Thoracic aorta (tissue), 2 donors: Measurements from ENCODE around the gene SAMD11. TPM values are rescaled to one million over a fixed set of nuclear protein-coding genes. Genes with fewer than 3 reads are reported as not detected.

Source experiments
- ATAC-seq: fragments of 150-250 bp; one replicate; pipeline ENCODE4 v1.8.0; 2017; ENCODE audit warnings: low read depth; ENCODE audit not compliant: insufficient number of reproducible peaks, low FRiP score
- DNase-seq: peaks from one replicate; pipeline ENCODE4 v3.0.0-alpha.2; 2020; ENCODE audit warnings: low spot score
- H3K27ac ChIP-seq, 2 donors: fragments of 200-600 bp; sonication (generic); 1 replicate in 1 of 2; 2 replicates in 1 of 2; pipeline ENCODE4 v1.5.1; 2016; ENCODE audit warnings: mild to moderate bottlenecking in 2 of 2, moderate library complexity in 2 of 2
- H3K27me3 ChIP-seq: fragments of 200-600 bp; sonication (generic); replicated peaks from 2 replicates; pipeline ENCODE4 v1.6.0; 2016; ENCODE audit warnings: mild to moderate bottlenecking; ENCODE audit not compliant: insufficient read depth
- H3K36me3 ChIP-seq: fragments of 200-600 bp; sonication (generic); one replicate; pipeline ENCODE4 v1.5.1; 2016
- H3K4me1 ChIP-seq, 2 donors: fragments of 200-600 bp; sonication (generic); 1 replicate in 1 of 2; 2 replicates in 1 of 2; pipeline versions ENCODE4 v1.5.1 to v1.6.0; 2016; ENCODE audit warnings: low read depth in 2 of 2, mild to moderate bottlenecking in 1 of 2; ENCODE audit not compliant: control insufficient read depth in 1 of 2
- H3K4me3 ChIP-seq: fragments of 200-600 bp; sonication (generic); 2 replicates; pipeline ENCODE4 v1.5.1; 2016; ENCODE audit warnings: mild to moderate bottlenecking
- H3K9me3 ChIP-seq: fragments of 200-600 bp; sonication (generic); 2 replicates; pipeline ENCODE4 v1.5.1; 2016
- CTCF ChIP-seq: fragments of 200-600 bp; sonication (generic); IDR thresholded peaks from one replicate; pipeline ENCODE4 v1.5.1; 2019; ENCODE audit warnings: antibody characterized with exemption
- total RNA-seq, 2 donors: library from RNA; depleted of rRNA; stranded (reverse); fragments of >200 nt; gene quantifications; one replicate each; pipeline versions ENCODE4 v1.1.0 to v1.2.3, GENCODE V29; 2016

SAMD11 gene
- total RNA-seq, 2 donors from 2014 or later, result 10.2 to 18.8 TPM

GRCh38 chr1:927748-928147 is 4.0 kb downstream of the SAMD11 start:
- no peaks in the 10 kb centered on the region for H3K36me3 ChIP-seq
- ATAC-seq, result no peak
- H3K27me3 ChIP-seq, result no peaks in the 10 kb centered on the region

GRCh38 chr1:928825-929661 is 5.3 kb downstream of the SAMD11 start:
- no peak for DNase-seq

More at GRCh38 chr1:927748-928147, 4.0 kb downstream of the SAMD11 start:
- no peaks in the 10 kb centered on the region for H3K9me3 ChIP-seq
- no peak overlapping the region for H3K27ac ChIP-seq
- no peak for TF ChIP-seq CTCF
- no peak overlapping the region for H3K4me3 ChIP-seq
- peaks cover 5 to 28% of the 10 kb centered on the region in 2 donors for H3K4me1 ChIP-seq
- DNase-seq, result no peak

GRCh38 chr1:929712-930632 is 6.2 kb downstream of the SAMD11 start:
- H3K27me3 ChIP-seq, result no peaks in the 10 kb centered on the region
- H3K4me1 ChIP-seq, result peaks cover 0 to 12% of the 10 kb centered on the region in 2 donors
- no peaks in the 10 kb centered on the region for H3K36me3 ChIP-seq
- no peak overlapping the region for H3K4me3 ChIP-seq
- no peaks in the 10 kb centered on the region for H3K9me3 ChIP-seq
- TF ChIP-seq CTCF, result no peak
- DNase-seq (no peak), ATAC-seq (no peak)
- no peak overlapping the region for H3K27ac ChIP-seq

More at GRCh38 chr1:928825-929661, 5.3 kb downstream of the SAMD11 start:
- Histone ChIP-seq H3K4me1 (peaks cover 0 to 20% of the 10 kb centered on the region in 2 donors), H3K27ac (no peak overlapping the region), H3K27me3 (no peaks in the 10 kb centered on the region), H3K9me3 (no peaks in the 10 kb centered on the region), H3K4me3 (no peak overlapping the region), H3K36me3 (no peaks in the 10 kb centered on the region)
- no peak for TF ChIP-seq CTCF
- no peak for ATAC-seq

GRCh38 chr1:930633-931138 is 7.0 kb downstream of the SAMD11 start:
- TF ChIP-seq CTCF, result no peak
- Histone ChIP-seq H3K4me1 (peaks cover 0 to 5% of the 10 kb centered on the region in 2 donors), H3K4me3 (no peak overlapping the region), H3K9me3 (no peaks in the 10 kb centered on the region), H3K27me3 (no peaks in the 10 kb centered on the region), H3K27ac (no peak overlapping the region), H3K36me3 (no peaks in the 10 kb centered on the region)
- no peak for DNase-seq
- ATAC-seq, result no peak
